AG04450 (cell line): ENCODE data around the gene EPB41L1. TPM values are rescaled to one million over a fixed set of nuclear protein-coding genes. Genes with fewer than 3 reads are reported as not detected.

ENCODE experiments used
- CTCF ChIA-PET: fragments of 300-600, 350-600 bp; formaldehyde crosslinking; extraction: SDS; loops from one replicate; lab custom pipeline; 2022; ENCODE audit warnings: antibody characterized with exemption, inconsistent platforms; lab: Charles Lee
- POLR2A ChIA-PET: fragments of 350-600 bp; formaldehyde crosslinking; extraction: SDS; loops from one replicate; lab custom pipeline; 2021; ENCODE audit warnings: antibody characterized with exemption, inconsistent platforms; lab: Yijun Ruan, JAX
- DNase-seq: peaks from one replicate; pipeline ENCODE4 v3.0.0-alpha.2; 2011; ENCODE audit warnings: low read depth, low spot score
- H3K27ac ChIP-seq: one replicate; pipeline ENCODE4 v1.5.1; 2012; ENCODE audit warnings: low read depth, low read length, control low read depth
- H3K27me3 ChIP-seq: one replicate; pipeline ENCODE4 v1.6.0; 2012; ENCODE audit warnings: low read length; ENCODE audit not compliant: control insufficient read depth, insufficient read depth
- H3K4me3 ChIP-seq: 2 replicates; pipeline ENCODE4 v1.5.1; 2011; ENCODE audit warnings: mild to moderate bottlenecking, low read depth, low read length, control low read depth
- H3K9me3 ChIP-seq: 2 replicates; pipeline ENCODE4 v1.5.1; 2012; ENCODE audit warnings: low read length; ENCODE audit not compliant: control insufficient read depth, insufficient read depth
- CTCF ChIP-seq: IDR thresholded peaks from 2 replicates; pipeline ENCODE4 v1.5.1; 2011; ENCODE audit warnings: low read depth, low read length, control low read depth, inconsistent platforms
- polyA plus RNA-seq: library from polyadenylated mRNA; depleted of rRNA; stranded (reverse); fragments of >200 nt; gene quantifications from 2 replicates; pipeline ENCODE4 v1.2.3, GENCODE V29; 2011

Gene EPB41L1
- polyA plus RNA-seq, 1 experiment: 17.8 TPM

- ChIA-PET CTCF (interaction anchor here (1.9 kb wide), 1 partner anchor 168 kb away, joined by 6 read pairs; no protein-coding TSS in a partner anchor), POLR2A (no interaction called here)
- H3K9me3 ChIP-seq: no peaks in the 10 kb centered on the region
These were observed 117.4 kb downstream of the EPB41L1 start for GRCh38 chr20:36271639-36272546.

GRCh38 chr20:36272547-36273220, 118.1 kb downstream of the EPB41L1 start:
- DNase-seq: no peak
- no peak for TF ChIP-seq CTCF
- POLR2A ChIA-PET: no interaction called here
- Histone ChIP-seq H3K4me3 (no peak overlapping the region), H3K9me3 (no peaks in the 10 kb centered on the region), H3K27me3 (peaks cover 22% of the 10 kb centered on the region), H3K27ac (no peak overlapping the region)
- CTCF ChIA-PET: interaction anchor here (1.4 kb wide), 2 partner anchors 166 to 167 kb away, joined by 8 to 9 read pairs; no protein-coding TSS in a partner anchor

More at GRCh38 chr20:36271639-36272546, 117.4 kb downstream of the EPB41L1 start:
- TF ChIP-seq CTCF: no peak
- no peak for DNase-seq
- peaks cover 22% of the 10 kb centered on the region for H3K27me3 ChIP-seq
- H3K27ac ChIP-seq: no peak overlapping the region
- H3K4me3 ChIP-seq: no peak overlapping the region

GRCh38 chr20:36273414-36274180, 119.1 kb downstream of the EPB41L1 start:
- Histone ChIP-seq H3K9me3 (no peaks in the 10 kb centered on the region), H3K4me3 (no peak overlapping the region), H3K27me3 (peaks cover 19% of the 10 kb centered on the region), H3K27ac (no peak overlapping the region)
- ChIA-PET CTCF (interaction anchor here (0.6 to 1.4 kb wide), 3 partner anchors 165 to 318 kb away, joined by 3 to 9 read pairs (median 8); no protein-coding TSS in a partner anchor), POLR2A (no interaction called here)
- no peak for DNase-seq
- TF ChIP-seq CTCF: peak; percentile 42

GRCh38 chr20:36274181-36274841, 119.8 kb downstream of the EPB41L1 start:
- Histone ChIP-seq H3K9me3 (no peaks in the 10 kb centered on the region), H3K27me3 (peaks cover 20% of the 10 kb centered on the region), H3K4me3 (no peak overlapping the region), H3K27ac (no peak overlapping the region)
- TF ChIP-seq CTCF: no peak
- DNase-seq: no peak
- CTCF ChIA-PET: interaction anchor here (1.4 kb wide), 2 partner anchors 165 to 166 kb away, joined by 8 to 9 read pairs; no protein-coding TSS in a partner anchor
- POLR2A ChIA-PET: no interaction called here
